HG03066 (cell line): ENCODE results near the gene PLIN3.
"Not testable (repeated sequence)": the region's sequence is repeated elsewhere in the genome, so short reads cannot be mapped to it uniquely, and the experiment has no call there.

Experiments
- ATAC-seq: cut with Tn5 transposase; IDR thresholded peaks from one replicate; pipeline ENCODE4 v1.9.1; 2021; ENCODE audit warnings: low read depth; ENCODE audit not compliant: unreplicated experiment

Gene PLIN3

GRCh38 chr19:4892962-4893361, 25.5 kb upstream of the PLIN3 start:
- ATAC-seq, result not testable (repeated sequence)

- ATAC-seq, result no peak
These were observed 23.6 kb upstream of the PLIN3 start for GRCh38 chr19:4891066-4891465.

GRCh38 chr19:4889034-4889815, 21.8 kb upstream of the PLIN3 start:
- no peak for ATAC-seq

GRCh38 chr19:4887803-4888202, 20.3 kb upstream of the PLIN3 start:
- not testable (repeated sequence) for ATAC-seq

GRCh38 chr19:4884993-4885392, 17.5 kb upstream of the PLIN3 start:
- ATAC-seq, result not testable (repeated sequence)

GRCh38 chr19:4882874-4883273, 15.4 kb upstream of the PLIN3 start:
- not testable (repeated sequence) for ATAC-seq

GRCh38 chr19:4879041-4879440, 11.6 kb upstream of the PLIN3 start:
- ATAC-seq, result no peak

GRCh38 chr19:4878491-4878968, 11.1 kb upstream of the PLIN3 start:
- no peak for ATAC-seq

GRCh38 chr19:4877753-4878490, 10.5 kb upstream of the PLIN3 start:
- no peak for ATAC-seq

GRCh38 chr19:4873930-4874329, 6.5 kb upstream of the PLIN3 start:
- no peak for ATAC-seq

- no peak for ATAC-seq
These were observed 4.2 kb upstream of the PLIN3 start for GRCh38 chr19:4871711-4872110.

- ATAC-seq, result no peak
These were observed 2.7 kb upstream of the PLIN3 start for GRCh38 chr19:4870025-4870700.

GRCh38 chr19:4868286-4868834, 893 bp upstream of the PLIN3 start:
- ATAC-seq, result no peak

GRCh38 chr19:4866595-4867424, 657 bp downstream of the PLIN3 start:
- ATAC-seq, result no peak

- ATAC-seq, result no peak
These were observed 6.3 kb downstream of the PLIN3 start for GRCh38 chr19:4861147-4861546.

- no peak for ATAC-seq
These were observed 7.8 kb downstream of the PLIN3 start for GRCh38 chr19:4859697-4860096.

- ATAC-seq, result not testable (repeated sequence)
These were observed 11.0 kb downstream of the PLIN3 start for GRCh38 chr19:4856468-4856867.

GRCh38 chr19:4853506-4853905, 14.0 kb downstream of the PLIN3 start:
- not testable (repeated sequence) for ATAC-seq

GRCh38 chr19:4852484-4852883, 15.0 kb downstream of the PLIN3 start:
- no peak for ATAC-seq
